Right cardiac atrium (tissue), 5 donors: ENCODE data around the gene CRYM. TPM values are rescaled to one million over a fixed set of nuclear protein-coding genes. Genes with fewer than 3 reads are reported as not detected.

ENCODE experiments used
- ATAC-seq, 2 donors: fragments of 200-7000 bp; cut with Tn5 transposase; one replicate each; pipeline versions ENCODE4 v1.8.0 to v1.9.1; 2020; ENCODE audit warnings: moderate library complexity in 2 of 2, mild to moderate bottlenecking in 1 of 2
- DNase-seq, 3 donors: peaks; one replicate each; pipeline ENCODE4 v3.0.0-alpha.2; 2020
- H3K27ac ChIP-seq: one replicate; pipeline ENCODE4 v1.5.1; 2013; ENCODE audit warnings: mild to moderate bottlenecking, low read length, control low read depth, moderate library complexity
- H3K27me3 ChIP-seq: one replicate; pipeline ENCODE4 v1.6.1; 2013; ENCODE audit not compliant: control insufficient read depth, insufficient read depth
- H3K4me1 ChIP-seq: one replicate; pipeline ENCODE4 v1.6.1; 2013; ENCODE audit warnings: low read length; ENCODE audit not compliant: control insufficient read depth, insufficient read depth
- H3K4me3 ChIP-seq: one replicate; pipeline ENCODE4 v1.5.1; 2013; ENCODE audit warnings: low read length, control low read depth
- H3K9me3 ChIP-seq: one replicate; pipeline ENCODE4 v1.6.1; 2013; ENCODE audit warnings: low read length; ENCODE audit not compliant: control insufficient read depth
- WGBS: extraction: QIAGEN DNeasy Blood & Tissue Kit; methylation state at CpG from one replicate; pipeline ENCODE4 v1.1.7; 2013; 5-methylcytosine and 5-hydroxymethylcytosine counted together
- intact Hi-C, 4 donors: fragments of 100-400 bp; cut with DNase I; formaldehyde crosslinking; loops; one replicate each; pipeline versions ENCODE4 v1.11.0 to v1.14.0; 2022 to 2023
- polyA plus RNA-seq: library from polyadenylated mRNA; stranded (reverse); fragments of 200-250 nt; gene quantifications from one replicate; pipeline ENCODE4 v1.2.3, GENCODE V29; 2013
- total RNA-seq, 4 donors: library from RNA; stranded (reverse); fragmentation: NEBNext Ultra II Directional; extraction: Animal tissue kit (Norgen Biotek cat#: 25700); gene quantifications; one replicate each; pipeline ENCODE4 v1.2.1, GENCODE V29; 2021
- donor health status: healthy with polysubstance abuse.
- donor health status: DM: no; HTN: yes; CAD: no.
- donor health status: DM: no; HTN: no; CAD: no.
- donor health status: DM: no; HTN: yes; CAD: no; lungs with severe emphysema.
- donor health status: DM: yes; HTN: yes; CAD: no.

The CRYM gene
- total and polyA plus RNA-seq, 5 donors: 108 to 143 (median 113) TPM

- ATAC-seq (peak; percentile 79 to 87), DNase-seq (peak in 2 of 3 donors; percentile 38 to 60)
- WGBS: 77% methylated on average over 9 of the region's 9 CpGs
- Histone ChIP-seq H3K4me3 (no peak overlapping the region), H3K27me3 (no peaks in the 10 kb centered on the region), H3K9me3 (no peaks in the 10 kb centered on the region), H3K4me1 (peaks cover 5% of the 10 kb centered on the region), H3K27ac (peak overlapping the region; percentile 91)
- intact Hi-C loops: no loop called here
Measured at GRCh38 chr16:21265104-21265837, 12.8 kb downstream of the CRYM start.

GRCh38 chr16:21264571-21265036 lies 13.5 kb downstream of the CRYM start:
- intact Hi-C loops: no loop called here
- Histone ChIP-seq H3K4me3 (no peak overlapping the region), H3K27me3 (no peaks in the 10 kb centered on the region), H3K4me1 (peaks cover 5% of the 10 kb centered on the region), H3K9me3 (no peaks in the 10 kb centered on the region), H3K27ac (peak overlapping the region; percentile 39)
- no peak for DNase-seq
- 62% methylated on average over 4 of the region's 4 CpGs for WGBS
- no peak for ATAC-seq

- Histone ChIP-seq H3K4me1 (peaks cover 5% of the 10 kb centered on the region), H3K4me3 (no peak overlapping the region), H3K27ac (peak overlapping the region; percentile 39), H3K27me3 (no peaks in the 10 kb centered on the region), H3K9me3 (no peaks in the 10 kb centered on the region)
- WGBS: 43% methylated on average over 14 of the region's 14 CpGs
- DNase-seq: peak; percentile 23 to 78 (median 66)
- peak; percentile 55 to 57 for ATAC-seq
- intact Hi-C loops: no loop called here
Measured at GRCh38 chr16:21263640-21264570, 14.2 kb downstream of the CRYM start.

GRCh38 chr16:21262779-21263639 lies 15.1 kb downstream of the CRYM start:
- no peak for DNase-seq
- H3K27me3 ChIP-seq: no peaks in the 10 kb centered on the region
- 77% methylated on average over 12 of the region's 12 CpGs for WGBS
- no peaks in the 10 kb centered on the region for H3K9me3 ChIP-seq
- no peak for ATAC-seq
- H3K4me1 ChIP-seq: peaks cover 5% of the 10 kb centered on the region
- no peak overlapping the region for H3K4me3 ChIP-seq
- no peak overlapping the region for H3K27ac ChIP-seq
- intact Hi-C loops: no loop called here

GRCh38 chr16:21260870-21261791 lies 17.0 kb downstream of the CRYM start:
- DNase-seq (peak in 1 of 3 donors; percentile 47), ATAC-seq (peak; percentile 43 to 65)
- WGBS: 66% methylated on average over 9 of the region's 9 CpGs

GRCh38 chr16:21257284-21257683 lies 20.8 kb downstream of the CRYM start:
- Histone ChIP-seq H3K9me3 (no peaks in the 10 kb centered on the region), H3K4me1 (no peaks in the 10 kb centered on the region), H3K27ac (no peak overlapping the region), H3K27me3 (no peaks in the 10 kb centered on the region), H3K4me3 (no peak overlapping the region)
- intact Hi-C loops: no loop called here
- ATAC-seq: no peak
- WGBS: 89% methylated on average over 4 of the region's 4 CpGs
- no peak for DNase-seq

More at GRCh38 chr16:21260870-21261791, 17.0 kb downstream of the CRYM start:
- Histone ChIP-seq H3K27ac (peak overlapping the region; percentile 66), H3K4me1 (peaks cover 5% of the 10 kb centered on the region), H3K4me3 (no peak overlapping the region), H3K27me3 (no peaks in the 10 kb centered on the region), H3K9me3 (no peaks in the 10 kb centered on the region)
- intact Hi-C loops: no loop called here

- intact Hi-C loops: no loop called here
- ATAC-seq (no peak), DNase-seq (no peak)
- Histone ChIP-seq H3K4me1 (no peaks in the 10 kb centered on the region), H3K27me3 (no peaks in the 10 kb centered on the region), H3K9me3 (no peaks in the 10 kb centered on the region), H3K4me3 (no peak overlapping the region), H3K27ac (no peak overlapping the region)
- WGBS: 89% methylated on average over 2 of the region's 2 CpGs
Measured at GRCh38 chr16:21256636-21257035, 21.5 kb downstream of the CRYM start.

GRCh38 chr16:21253470-21253869 lies 24.6 kb downstream of the CRYM start:
- WGBS: 88% methylated on average over 3 of the region's 3 CpGs
- ATAC-seq (no peak), DNase-seq (no peak)
- no peak overlapping the region for H3K27ac ChIP-seq
- H3K9me3 ChIP-seq: no peaks in the 10 kb centered on the region
- no peak overlapping the region for H3K4me3 ChIP-seq
- intact Hi-C loops: no loop called here
- H3K4me1 ChIP-seq: no peaks in the 10 kb centered on the region
- H3K27me3 ChIP-seq: no peaks in the 10 kb centered on the region

GRCh38 chr16:21250072-21250923 lies 27.8 kb downstream of the CRYM start:
- intact Hi-C loops: no loop called here
- DNase-seq (no peak), ATAC-seq (no peak)
- H3K27me3 ChIP-seq: no peaks in the 10 kb centered on the region
- no peak overlapping the region for H3K27ac ChIP-seq
- H3K9me3 ChIP-seq: no peaks in the 10 kb centered on the region
- H3K4me1 ChIP-seq: no peaks in the 10 kb centered on the region
- 81% methylated on average over 15 of the region's 15 CpGs for WGBS
- no peak overlapping the region for H3K4me3 ChIP-seq
